T-cell (primary cell): ENCODE measurements around the gene MLX. TPM values are rescaled to one million over a fixed set of nuclear protein-coding genes. Genes with fewer than 3 reads are reported as not detected.

Experiments
- ATAC-seq, 4 experiments: fragments of 200-7000 bp in 3 of 4; fragments of 150-1000 bp in 1 of 4; cut with Tn5 transposase; replicated peaks in 1 of 4; 1 replicate in 3 of 4; 2 replicates in 1 of 4; pipeline ENCODE4 v1.10.0; 2021; ENCODE audit warnings: moderate library complexity in 3 of 4, mild to moderate bottlenecking in 2 of 4, moderate number of reproducible peaks in 1 of 4
- CTCF ChIA-PET, 2 donors: fragments of 300-600 bp; sonication (Branson Sonifier 250); formaldehyde crosslinking; loops; one replicate each; lab custom pipeline; 2022; ENCODE audit warnings: antibody characterized with exemption in 2 of 2; lab: Charles Lee
- POLR2A ChIA-PET, 2 donors: fragments of 300-600 bp; sonication (Branson Sonifier 250); formaldehyde crosslinking; loops; one replicate each; lab custom pipeline; 2022; ENCODE audit warnings: antibody characterized with exemption in 2 of 2; lab: Charles Lee
- DNase-seq, 35 experiments: peaks; one replicate each; pipeline versions ENCODE4 v3.0.0 to v3.0.0-alpha.2; 2013 to 2023
- H3K27ac ChIP-seq: one replicate; pipeline ENCODE4 v1.5.1; 2013; ENCODE audit warnings: low read length
- H3K27me3 ChIP-seq, 2 experiments: replicated peaks in 1 of 2; 1 replicate in 1 of 2; 2 replicates in 1 of 2; pipeline versions ENCODE4 v1.6.1 to v1.7.0; 2013; ENCODE audit warnings: low read length in 1 of 2, mixed read lengths in 1 of 2; ENCODE audit not compliant: control insufficient read depth in 2 of 2, insufficient read depth in 2 of 2; ENCODE audit errors: extremely low read depth in 1 of 2
- H3K36me3 ChIP-seq, 2 donors: 1 replicate in 1 of 2; 2 replicates in 1 of 2; pipeline versions ENCODE4 v1.6.1 to v1.7.0; 2013; ENCODE audit warnings: low read length in 1 of 2; ENCODE audit not compliant: control insufficient read depth in 2 of 2, insufficient read depth in 1 of 2; ENCODE audit errors: extremely low read depth in 1 of 2
- H3K4me1 ChIP-seq, 2 experiments: 1 replicate in 1 of 2; 2 replicates in 1 of 2; pipeline versions ENCODE4 v1.6.1 to v1.7.0; 2013; ENCODE audit warnings: low read length in 2 of 2, mixed read lengths in 1 of 2; ENCODE audit not compliant: insufficient read depth in 2 of 2, control insufficient read depth in 1 of 2; ENCODE audit errors: extremely low read depth in 1 of 2
- H3K4me3 ChIP-seq, 2 donors: 1 replicate in 1 of 2; 2 replicates in 1 of 2; pipeline versions ENCODE4 v1.5.1 to v1.7.0; 2013; ENCODE audit warnings: mild to moderate bottlenecking in 2 of 2, low read length in 1 of 2, moderate library complexity in 1 of 2; ENCODE audit not compliant: control insufficient read depth in 1 of 2; ENCODE audit errors: extremely low read depth in 1 of 2
- H3K9me3 ChIP-seq: 2 replicates; pipeline ENCODE4 v1.7.0; 2013
- H3K27ac Mint-ChIP-seq, 2 donors: one replicate each; pipeline ENCODE4 v1.8.0; 2020 to 2021; ENCODE audit warnings: mild to moderate bottlenecking in 2 of 2, mixed read lengths in 2 of 2
- H3K27me3 Mint-ChIP-seq, 2 donors: one replicate each; pipeline ENCODE4 v1.8.0; 2021 to 2022; ENCODE audit warnings: mixed read lengths in 2 of 2
- H3K36me3 Mint-ChIP-seq: one replicate; pipeline ENCODE4 v1.8.0; 2021; ENCODE audit warnings: mixed read lengths
- H3K4me1 Mint-ChIP-seq, 3 donors: one replicate each; pipeline ENCODE4 v1.8.0; 2020 to 2022; ENCODE audit warnings: mixed read lengths in 3 of 3, mild to moderate bottlenecking in 1 of 3
- H3K4me3 Mint-ChIP-seq, 3 donors: one replicate each; pipeline ENCODE4 v1.8.0; 2020 to 2022; ENCODE audit warnings: mild to moderate bottlenecking in 3 of 3, mixed read lengths in 3 of 3, moderate library complexity in 3 of 3
- H3K9me3 Mint-ChIP-seq, 3 donors: one replicate each; pipeline ENCODE4 v1.8.0; 2020 to 2022; ENCODE audit warnings: mixed read lengths in 3 of 3
- WGBS: methylation state at CpG from one replicate; pipeline ENCODE4 v1.1.5; 2013; ENCODE audit warnings: missing lambda C conversion rate; ENCODE audit not compliant: insufficient coverage; 5-methylcytosine and 5-hydroxymethylcytosine counted together
- total RNA-seq, 35 experiments: library from RNA in 6 of 35; stranded (reverse) in 6 of 35; fragments of 120-200 nt in 1 of 35; gene quantifications; one replicate each; pipeline versions ENCODE4 v1.2.1 to v1.2.4 and lab custom pipeline; 2013 to 2026

The MLX gene
- total RNA-seq, 5 donors from 2014 or later (not counting 1 experiment from before 2014, with no cell fraction given), result 31.4 to 68.9 (median 61.2) TPM

DNA sequence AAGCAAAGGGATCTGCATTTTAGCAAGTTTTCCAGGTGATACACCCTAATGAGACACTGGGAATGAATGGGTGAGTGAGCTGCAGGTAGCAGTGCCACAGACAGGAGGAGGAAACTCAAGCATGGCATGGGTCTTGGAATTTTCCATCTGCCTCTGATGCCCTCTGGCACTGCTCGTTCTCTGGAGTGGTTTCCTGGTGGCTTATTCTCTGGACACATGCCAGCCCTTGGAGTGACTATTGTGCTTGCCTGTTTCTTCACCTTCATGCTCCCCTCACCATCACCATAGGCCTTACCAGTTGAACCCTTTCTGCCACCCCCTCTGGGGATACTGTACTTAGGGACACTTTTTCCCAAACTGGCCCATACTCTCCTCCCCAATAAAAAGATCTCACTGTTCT, 3.4 kb upstream of the MLX start:
- H3K36me3 ChIP-seq, result peaks cover 7 to 34% of the 10 kb centered on the region in 2 donors
- no peaks in the 10 kb centered on the region for H3K27me3 Mint-ChIP-seq
- H3K4me1 ChIP-seq, result peaks cover 18 to 67% of the 10 kb centered on the region in 2 experiments
- peaks cover 7% of the 10 kb centered on the region for H3K36me3 Mint-ChIP-seq
- CTCF ChIA-PET, result no interaction called here
- WGBS, result 80% methylated on average over 1 of the region's 1 CpG
- DNase-seq (no peak), ATAC-seq (no peak)
- peaks cover 22 to 51% (median 49%) of the 10 kb centered on the region in 3 donors for H3K4me1 Mint-ChIP-seq
- peak overlapping the region; percentile 59 to 71 for H3K27ac Mint-ChIP-seq
- no peaks in the 10 kb centered on the region for H3K9me3 Mint-ChIP-seq
- no peaks in the 10 kb centered on the region for H3K9me3 ChIP-seq
- POLR2A ChIA-PET, result no interaction called here
- H3K27me3 ChIP-seq, result no peaks in the 10 kb centered on the region
- H3K4me3 Mint-ChIP-seq, result peak overlapping the region; percentile 68 to 88 (median 87)
- no peak overlapping the region for H3K4me3 ChIP-seq
- no peak overlapping the region for H3K27ac ChIP-seq

GRCh38 chr17:42563950-42564349, 3.0 kb upstream of the MLX start:
- no peak overlapping the region for H3K4me3 ChIP-seq
- no peak overlapping the region for H3K27ac ChIP-seq

DNA sequence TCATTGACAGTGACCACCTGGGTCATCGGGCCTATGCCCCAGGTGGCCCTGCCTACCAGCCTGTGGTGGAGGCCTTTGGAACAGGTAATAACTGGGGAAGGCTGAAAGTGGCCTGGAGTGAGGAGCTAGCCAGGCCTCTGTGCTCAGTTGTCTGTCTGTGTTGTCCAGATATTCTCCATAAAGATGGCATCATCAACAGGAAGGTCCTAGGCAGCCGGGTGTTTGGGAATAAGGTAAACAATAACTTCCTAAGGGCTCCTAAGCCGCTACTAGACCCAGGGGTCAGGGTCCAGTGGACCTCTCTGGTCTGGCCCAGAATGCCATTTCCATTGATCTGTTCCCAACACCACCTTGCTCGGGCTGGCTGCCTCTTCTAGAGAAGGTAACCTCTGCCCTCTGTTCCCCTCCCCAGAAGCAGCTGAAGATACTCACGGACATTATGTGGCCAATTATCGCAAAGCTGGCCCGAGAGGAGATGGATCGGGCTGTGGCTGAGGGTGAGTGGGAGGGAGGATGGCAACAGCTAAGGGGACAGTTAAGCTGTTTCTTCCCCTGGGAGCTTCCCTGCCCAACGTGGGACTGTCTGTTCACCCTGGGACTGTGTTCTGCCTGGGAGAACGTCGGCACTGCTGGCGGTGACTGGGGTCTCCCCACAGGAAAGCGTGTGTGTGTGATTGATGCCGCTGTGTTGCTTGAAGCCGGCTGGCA, 1.9 kb upstream of the MLX start:
- H3K4me1 ChIP-seq, result peaks cover 18 to 74% of the 10 kb centered on the region in 2 experiments
- ATAC-seq (no peak), DNase-seq (no peak)
- Mint-ChIP-seq H3K36me3 (peaks cover 12% of the 10 kb centered on the region), H3K27me3 (no peaks in the 10 kb centered on the region), H3K27ac (no peak overlapping the region), H3K4me3 (peak overlapping the region in 1 of 3 donors; percentile 87), H3K9me3 (no peaks in the 10 kb centered on the region), H3K4me1 (peaks cover 22 to 61% (median 58%) of the 10 kb centered on the region in 3 donors)
- H3K4me3 ChIP-seq, result no peak overlapping the region
- no peaks in the 10 kb centered on the region for H3K27me3 ChIP-seq
- ChIA-PET CTCF (interaction anchor here in 1 of 2 donors (0.8 kb wide), 1 partner anchor 13 kb away, joined by 4 read pairs; the partner anchor contains the start of gene PSMC3IP), POLR2A (interaction anchor here in 1 of 2 donors (0.6 kb wide), 1 partner anchor 36 kb away, joined by 8 read pairs; no protein-coding TSS in a partner anchor)
- 95% methylated on average over 7 of the region's 15 CpGs for WGBS
- peaks cover 12 to 48% of the 10 kb centered on the region in 2 donors for H3K36me3 ChIP-seq
- H3K9me3 ChIP-seq, result no peaks in the 10 kb centered on the region
- H3K27ac ChIP-seq, result no peak overlapping the region

More at GRCh38 chr17:42563950-42564349, 3.0 kb upstream of the MLX start:
- peaks cover 9% of the 10 kb centered on the region for H3K36me3 Mint-ChIP-seq
- no peak for ATAC-seq
- no peaks in the 10 kb centered on the region for H3K27me3 Mint-ChIP-seq
- Histone ChIP-seq H3K27me3 (no peaks in the 10 kb centered on the region), H3K9me3 (no peaks in the 10 kb centered on the region), H3K4me1 (peaks cover 18 to 70% of the 10 kb centered on the region in 2 experiments), H3K36me3 (peaks cover 8 to 38% of the 10 kb centered on the region in 2 donors)
- ChIA-PET CTCF (no interaction called here), POLR2A (interaction anchor here in 1 of 2 donors (0.5 kb wide), 1 partner anchor 205 kb away, joined by 4 read pairs; no protein-coding TSS in a partner anchor)
- peaks cover 22 to 55% (median 51%) of the 10 kb centered on the region in 3 donors for H3K4me1 Mint-ChIP-seq
- peak overlapping the region; percentile 59 to 71 for H3K27ac Mint-ChIP-seq
- DNase-seq, result no peak
- whole genome bisulfite sequencing, result 87% methylated on average over 7 of the region's 9 CpGs
- peak overlapping the region; percentile 68 to 88 (median 87) for H3K4me3 Mint-ChIP-seq
- no peaks in the 10 kb centered on the region for H3K9me3 Mint-ChIP-seq

DNA sequence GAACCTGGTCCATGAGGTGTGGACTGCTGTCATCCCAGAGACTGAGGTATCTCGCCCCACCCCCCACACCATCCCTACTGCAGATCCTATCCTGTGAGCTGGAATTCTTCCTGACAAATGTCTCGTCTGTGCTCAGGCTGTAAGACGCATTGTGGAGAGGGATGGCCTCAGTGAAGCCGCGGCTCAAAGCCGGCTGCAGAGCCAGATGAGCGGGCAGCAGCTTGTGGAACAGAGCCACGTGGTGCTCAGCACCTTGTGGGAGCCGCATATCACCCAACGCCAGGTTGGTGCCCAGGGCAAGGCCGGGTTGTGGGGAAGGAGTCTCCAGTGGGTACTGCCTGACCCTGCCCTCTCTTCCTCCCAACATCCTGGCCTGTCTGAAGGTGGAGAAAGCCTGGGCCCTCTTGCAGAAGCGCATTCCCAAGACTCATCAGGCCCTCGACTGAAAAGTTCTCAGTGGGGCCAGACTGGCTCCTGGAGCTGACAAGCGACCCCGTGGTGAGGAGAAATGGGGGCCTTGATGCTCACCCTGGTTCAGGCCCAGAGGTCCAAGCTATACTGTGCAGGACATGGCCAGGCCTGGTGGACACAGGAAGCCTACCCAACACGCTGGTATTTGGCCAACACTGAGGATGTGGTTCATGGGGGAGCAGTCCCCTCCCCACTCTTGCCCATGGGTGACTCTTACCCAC, 1.2 kb upstream of the MLX start:
- Mint-ChIP-seq H3K4me3 (peak overlapping the region in 1 of 3 donors; percentile 81), H3K9me3 (no peaks in the 10 kb centered on the region), H3K4me1 (peaks cover 22 to 59% (median 55%) of the 10 kb centered on the region in 3 donors), H3K27ac (peak overlapping the region in 1 of 2 donors; percentile 94), H3K27me3 (no peaks in the 10 kb centered on the region), H3K36me3 (peaks cover 15% of the 10 kb centered on the region)
- Histone ChIP-seq H3K27ac (peak overlapping the region; percentile 86), H3K4me3 (no peak overlapping the region), H3K27me3 (no peaks in the 10 kb centered on the region), H3K4me1 (peaks cover 18 to 74% of the 10 kb centered on the region in 2 experiments), H3K9me3 (no peaks in the 10 kb centered on the region), H3K36me3 (peaks cover 15 to 53% of the 10 kb centered on the region in 2 donors)
- 92% methylated on average over 8 of the region's 16 CpGs for WGBS
- ATAC-seq (no peak), DNase-seq (no peak)
- POLR2A ChIA-PET, result interaction anchor here in 1 of 2 donors (0.5 kb wide), 1 partner anchor 39 kb away, joined by 4 read pairs; no protein-coding TSS in a partner anchor
- CTCF ChIA-PET, result interaction anchor here in 1 of 2 donors (0.7 kb wide), 1 partner anchor 11 kb away, joined by 3 read pairs; the partner anchor contains the start of gene PSMC3IP

GRCh38 chr17:42566215-42566882, 551 bp upstream of the MLX start:
- H3K36me3 ChIP-seq, result peaks cover 15 to 59% of the 10 kb centered on the region in 2 donors

More at GRCh38 chr17:42566215-42566882, 551 bp upstream of the MLX start:
- Mint-ChIP-seq H3K27ac (peak overlapping the region; percentile 92 to 94), H3K4me1 (peaks cover 22 to 60% (median 55%) of the 10 kb centered on the region in 3 donors), H3K36me3 (peaks cover 22% of the 10 kb centered on the region), H3K4me3 (peak overlapping the region; percentile 81 to 91 (median 90)), H3K9me3 (no peaks in the 10 kb centered on the region), H3K27me3 (no peaks in the 10 kb centered on the region)
- POLR2A ChIA-PET, result interaction anchor here in 1 of 2 donors (0.5 kb wide), 2 partner anchors 38 to 201 kb away, joined by 3 to 4 read pairs; no protein-coding TSS in a partner anchor
- Histone ChIP-seq H3K27ac (peak overlapping the region; percentile 86), H3K4me1 (peaks cover 18 to 71% of the 10 kb centered on the region in 2 experiments), H3K9me3 (no peaks in the 10 kb centered on the region), H3K4me3 (peak overlapping the region; percentile 45 to 94), H3K27me3 (no peaks in the 10 kb centered on the region)
- CTCF ChIA-PET, result interaction anchor here in 1 of 2 donors (0.7 to 1.7 kb wide), 2 partner anchors 11 to 12 kb away, joined by 3 to 16 read pairs; partner anchors contain the start of gene PSMC3IP
- DNase-seq, result no peak
- ATAC-seq, result no peak
- WGBS, result 47% methylated on average over 27 of the region's 28 CpGs
